DMS114 treated with DMSO at 0.1 percent for 48 hours (cell line): ENCODE results near the gene EFHC1.
"Not testable (repeated sequence)": the region's sequence is repeated elsewhere in the genome, so short reads cannot be mapped to it uniquely, and the experiment has no call there.

Experiments used
- DNase-seq: peaks from one replicate; lab custom pipeline; 2025; ENCODE audit not compliant: unreplicated experiment; lab: John Stamatoyannopoulos, UW

Gene EFHC1

DNA sequence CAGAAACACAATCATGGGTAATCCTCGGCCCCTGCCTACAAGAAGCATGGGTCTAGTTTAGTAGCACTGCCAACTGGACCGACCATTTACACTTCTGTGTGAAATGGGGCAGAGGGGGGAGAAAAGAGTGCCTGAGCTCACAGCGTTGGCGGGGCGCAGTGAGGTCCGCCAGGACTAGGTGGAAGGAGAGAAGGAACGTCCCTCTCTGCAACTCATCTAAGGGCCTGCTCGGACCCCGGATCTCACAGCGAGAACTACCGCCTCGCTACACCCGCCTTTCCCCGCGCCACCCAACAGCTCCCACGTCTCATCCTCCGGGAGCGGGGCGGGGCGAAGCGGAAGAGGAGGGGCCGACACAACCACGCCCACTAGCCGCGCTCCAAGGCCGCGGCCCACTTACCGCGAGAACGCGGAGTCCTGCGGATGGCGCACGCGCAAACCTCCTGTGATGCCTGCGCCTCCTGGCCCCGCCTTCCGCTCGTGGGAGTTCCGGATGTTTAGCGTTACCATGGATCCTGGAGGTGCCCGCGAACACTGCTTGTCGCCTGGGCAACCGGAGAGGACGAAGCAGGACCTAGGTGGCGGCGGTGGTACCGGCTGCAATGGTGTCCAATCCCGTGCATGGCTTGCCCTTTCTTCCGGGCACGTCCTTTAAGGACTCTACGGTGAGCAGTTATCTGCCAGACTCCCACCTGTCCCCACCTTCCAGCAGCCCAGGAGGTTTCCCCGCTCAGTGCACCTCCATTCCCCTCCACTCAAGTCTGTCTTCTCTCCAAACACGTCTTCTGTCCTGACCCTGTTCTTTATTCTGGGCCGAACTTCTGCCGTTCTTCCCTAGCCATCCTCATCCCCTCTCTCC lies at the start of gene EFHC1:
Gene EFHC1 (plus strand): TSS at position 534 of the 859 bp plus-strand sequence. CDS start 69 bp downstream, at position 603.
- DNase-seq, result peak; percentile 97

DNA sequence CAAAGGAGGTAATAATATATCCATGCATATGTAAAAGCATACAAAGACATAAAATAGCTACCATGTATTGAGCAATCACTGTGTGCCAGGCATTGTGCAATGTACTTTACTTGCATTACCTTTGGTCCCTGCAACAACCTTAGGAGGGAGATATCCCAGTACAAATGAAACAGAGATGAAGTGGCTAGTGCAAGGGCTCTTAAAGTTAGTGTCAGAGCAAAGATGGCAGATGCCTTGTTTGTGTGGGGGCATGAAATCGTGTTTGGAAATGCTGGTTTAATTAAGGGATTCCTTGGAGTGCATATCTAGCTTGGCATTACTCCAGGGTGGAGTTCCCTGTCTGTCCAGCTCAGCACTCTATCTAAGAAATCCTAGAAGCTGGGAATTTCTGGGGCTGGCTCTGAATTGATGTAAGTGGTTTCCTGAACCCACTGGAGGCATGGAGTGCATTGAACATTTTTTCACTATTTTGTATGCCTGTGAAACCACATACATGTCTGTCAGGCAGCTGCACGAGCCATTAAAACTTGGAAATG lies 48.4 kb upstream of the EFHC1 start:
- no peak for DNase-seq

DNA sequence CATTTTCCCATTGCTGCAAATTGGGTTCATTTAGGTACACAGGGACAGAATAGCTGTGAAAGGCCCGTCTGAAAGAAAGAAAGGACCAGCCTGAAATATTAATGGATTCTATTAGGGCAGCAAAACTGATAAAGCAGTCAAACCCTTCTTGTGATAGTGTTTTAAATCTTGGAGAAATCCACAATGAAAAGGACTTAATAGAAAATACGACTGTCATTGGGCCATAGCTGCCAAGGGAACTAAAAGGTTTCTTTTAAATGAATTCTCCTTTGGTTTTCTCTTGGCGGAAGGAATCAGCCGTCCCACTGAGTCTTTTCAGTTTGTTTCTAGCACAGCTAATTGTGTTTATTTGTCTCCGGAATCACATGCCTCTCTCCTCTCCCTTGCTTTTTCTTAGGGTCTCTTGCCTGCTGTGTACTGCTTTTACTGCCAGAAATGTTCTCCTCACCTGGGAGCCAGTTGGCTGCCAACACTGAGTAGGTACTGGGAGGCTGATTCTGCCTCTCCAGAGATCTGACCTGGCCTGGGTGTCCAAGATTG lies 46.9 kb upstream of the EFHC1 start:
- DNase-seq, result no peak

- DNase-seq, result no peak
Observed at GRCh38 chr6:52374247-52374646, 45.9 kb upstream of the EFHC1 start.

DNA sequence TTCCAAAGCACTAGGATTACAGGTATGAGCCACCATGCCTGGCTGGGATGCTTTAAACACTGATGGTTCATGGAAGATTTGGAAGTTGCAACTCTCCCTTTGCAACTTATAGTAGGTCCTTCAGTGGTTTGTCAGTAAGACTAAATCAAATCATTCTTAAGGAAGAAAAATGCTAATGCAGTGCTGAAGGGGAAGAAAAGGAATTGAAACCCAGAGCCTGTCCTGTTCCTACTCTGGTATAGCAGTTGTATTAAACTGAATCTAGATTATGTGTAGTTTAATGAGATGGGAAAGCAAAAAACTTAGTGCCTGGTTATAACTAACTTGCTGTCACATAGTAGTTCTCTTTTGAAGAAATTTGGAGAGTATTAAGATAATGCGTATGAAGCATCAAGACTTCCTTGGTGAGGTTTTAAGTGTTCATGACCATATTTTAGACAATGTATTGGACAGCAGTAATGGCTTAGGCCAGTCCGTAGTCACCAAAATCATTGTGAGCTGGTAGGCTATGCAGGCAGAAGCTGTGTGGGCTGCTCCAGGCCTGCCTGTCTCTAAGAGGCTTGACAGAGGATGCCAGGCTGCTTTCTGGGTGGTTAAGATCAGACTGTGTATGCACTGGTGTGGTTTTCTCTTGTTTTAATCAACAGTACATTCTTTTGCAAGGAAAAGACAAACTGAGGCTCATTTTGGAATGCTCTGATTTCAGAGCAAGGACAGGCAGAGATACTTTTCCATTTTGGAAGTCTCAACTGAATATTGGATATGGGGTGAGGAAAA lies 44.2 kb upstream of the EFHC1 start:
- no peak for DNase-seq

- DNase-seq, result no peak
Observed at GRCh38 chr6:52376763-52377162, 43.4 kb upstream of the EFHC1 start.

GRCh38 chr6:52377538-52378221 lies 42.5 kb upstream of the EFHC1 start:
- no peak for DNase-seq

DNA sequence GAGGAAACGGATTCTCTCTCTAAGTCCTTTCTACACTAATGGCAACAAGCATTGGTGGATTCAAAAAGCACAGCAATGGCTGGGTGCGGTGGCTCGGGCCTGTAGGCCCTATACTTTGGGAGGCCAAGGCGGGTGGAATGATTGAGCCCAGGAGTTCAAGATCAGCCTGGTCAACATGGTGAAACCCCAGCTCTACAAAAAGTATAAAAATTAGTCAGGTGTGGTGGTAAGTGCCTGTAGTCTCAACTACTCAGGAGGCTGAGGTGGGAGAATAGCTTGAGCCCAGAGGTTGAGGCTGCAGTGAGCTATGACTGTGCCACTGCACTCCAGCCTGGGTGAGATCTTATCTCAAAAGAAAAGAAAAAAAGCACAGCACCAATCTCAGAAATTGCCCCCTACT lies 38.9 kb upstream of the EFHC1 start:
- no peak for DNase-seq

DNA sequence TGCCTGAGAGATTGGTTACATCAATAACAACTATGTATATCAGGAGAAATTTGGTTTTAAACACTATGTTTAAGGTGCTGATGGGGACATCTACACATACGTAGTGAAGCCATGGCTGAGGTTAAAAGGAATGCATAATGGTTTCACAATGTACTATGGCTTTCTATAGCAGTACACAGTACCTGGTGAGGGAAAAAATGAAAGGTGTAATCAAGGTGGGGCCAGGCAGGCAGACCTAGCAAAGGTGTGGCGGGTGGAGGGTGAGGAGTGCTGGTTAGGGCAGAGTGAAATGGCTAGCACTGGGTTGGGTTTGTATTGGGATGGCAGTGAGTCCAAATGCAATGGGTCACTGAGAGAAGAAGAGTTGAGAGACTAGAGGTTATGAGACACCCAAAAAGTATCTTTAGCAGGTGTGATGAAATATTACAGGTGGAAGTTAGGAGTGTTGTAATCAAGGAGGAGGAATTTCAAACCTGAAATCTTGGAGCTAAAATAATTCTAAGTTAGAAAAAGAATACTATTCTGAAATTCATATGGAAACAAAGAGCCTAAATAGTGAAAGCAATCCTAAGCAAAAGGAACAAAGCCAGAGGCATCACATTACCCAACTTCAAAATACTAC lies 35.9 kb upstream of the EFHC1 start:
- no peak for DNase-seq

GRCh38 chr6:52385074-52385473 lies 35.1 kb upstream of the EFHC1 start:
- DNase-seq, result no peak

DNA sequence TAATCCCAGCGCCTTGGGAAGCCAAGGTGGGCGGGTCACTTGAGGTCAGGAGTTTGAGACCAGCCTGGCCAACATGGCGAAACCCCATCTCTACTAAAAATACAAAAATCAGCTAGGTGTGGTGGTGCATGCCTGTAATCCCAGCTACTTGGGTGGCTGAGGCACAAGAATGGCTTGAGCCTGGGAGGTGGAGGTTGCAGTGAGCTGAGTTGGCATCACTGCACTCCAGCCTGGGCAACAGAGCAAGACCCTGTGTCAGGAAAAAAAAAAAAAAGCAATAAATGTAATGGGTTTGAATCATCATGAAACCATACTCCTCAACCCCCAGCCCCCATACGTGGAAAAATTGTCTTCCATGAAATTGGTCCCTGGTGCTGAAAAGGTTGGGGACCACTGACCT lies 32.0 kb upstream of the EFHC1 start:
- DNase-seq, result not testable (repeated sequence)

DNA sequence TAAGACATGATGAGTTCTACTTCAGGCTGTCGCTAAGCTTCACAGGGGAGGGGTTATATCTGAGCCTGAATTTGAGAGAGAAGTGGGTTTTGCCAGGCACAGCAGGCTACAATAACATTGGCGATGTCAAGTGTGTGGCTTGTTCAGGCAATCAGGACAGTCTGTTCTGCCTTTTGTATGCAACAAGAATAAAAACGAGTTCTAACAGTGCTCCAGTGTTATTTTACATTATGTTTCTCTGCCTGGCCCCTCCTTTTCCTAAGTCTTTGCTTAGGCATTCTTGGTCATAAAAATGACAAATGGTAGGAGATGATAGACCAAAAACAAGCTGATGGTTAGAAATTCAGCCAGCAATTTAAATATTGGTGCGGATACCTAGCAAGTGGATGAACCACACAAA lies 31.4 kb upstream of the EFHC1 start:
- no peak for DNase-seq

GRCh38 chr6:52389264-52389625 lies 30.9 kb upstream of the EFHC1 start:
- DNase-seq, result no peak

GRCh38 chr6:52389626-52390360 lies 30.3 kb upstream of the EFHC1 start:
- DNase-seq, result no peak

DNA sequence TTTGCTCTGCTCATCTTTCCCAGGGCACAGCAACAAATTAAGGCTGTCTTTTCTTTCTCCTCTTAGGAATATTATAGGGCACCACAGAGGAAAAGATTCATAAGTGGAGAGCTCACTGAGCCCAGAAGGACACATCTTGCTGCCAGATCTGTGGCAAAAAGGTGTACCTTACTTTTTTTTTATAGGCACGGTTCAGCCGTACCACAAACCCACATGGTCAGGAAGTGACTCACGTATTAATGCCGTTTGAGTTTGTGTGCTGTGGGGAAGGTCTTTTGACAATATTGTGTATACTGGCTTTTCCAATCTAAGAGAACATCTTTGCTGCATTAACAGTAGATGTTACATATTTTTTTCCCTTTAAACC lies 29.8 kb upstream of the EFHC1 start:
- no peak for DNase-seq

- DNase-seq, result no peak
Observed at GRCh38 chr6:52391599-52391998, 28.5 kb upstream of the EFHC1 start.

- no peak for DNase-seq
Observed at GRCh38 chr6:52392944-52393343, 27.2 kb upstream of the EFHC1 start.

DNA sequence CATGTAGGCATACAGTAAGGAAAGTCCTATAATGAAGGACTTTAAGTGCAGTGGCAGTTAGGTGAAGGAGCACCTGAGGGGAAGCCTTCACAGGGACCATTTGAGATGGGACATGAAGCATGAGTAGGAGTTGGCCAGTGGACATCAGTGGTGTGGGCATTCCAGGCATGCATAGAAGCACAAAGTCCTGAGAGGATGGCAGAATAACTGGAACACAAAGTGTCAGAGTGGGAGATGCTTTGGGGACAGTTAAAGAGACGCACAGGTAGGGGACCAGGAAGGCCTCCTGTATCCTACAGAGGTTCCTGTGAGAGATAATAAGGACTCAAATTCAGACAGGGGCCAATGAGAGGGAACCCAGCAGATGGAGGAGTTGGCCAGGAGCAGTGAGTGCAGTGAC lies 26.4 kb upstream of the EFHC1 start:
- DNase-seq, result no peak

DNA sequence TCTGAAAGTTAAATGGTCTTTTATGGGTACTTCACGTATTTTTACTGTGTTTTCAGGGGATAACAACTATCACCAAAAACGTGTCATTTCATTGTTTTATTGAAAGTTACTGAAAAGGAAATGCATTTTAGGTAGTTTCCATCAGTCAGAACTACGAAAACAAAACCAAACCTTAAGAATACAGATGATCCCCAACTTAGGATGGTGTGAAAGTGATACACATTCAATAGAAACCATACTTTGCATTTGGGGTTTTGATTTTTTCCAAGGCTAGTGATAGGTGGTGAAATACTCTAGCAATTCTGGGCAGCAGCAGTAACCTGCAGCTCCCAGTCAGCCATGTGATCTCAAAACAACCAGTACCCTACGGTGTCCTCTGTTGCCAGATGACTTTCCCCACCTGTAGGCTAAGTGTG lies 25.9 kb upstream of the EFHC1 start:
- no peak for DNase-seq

DNA sequence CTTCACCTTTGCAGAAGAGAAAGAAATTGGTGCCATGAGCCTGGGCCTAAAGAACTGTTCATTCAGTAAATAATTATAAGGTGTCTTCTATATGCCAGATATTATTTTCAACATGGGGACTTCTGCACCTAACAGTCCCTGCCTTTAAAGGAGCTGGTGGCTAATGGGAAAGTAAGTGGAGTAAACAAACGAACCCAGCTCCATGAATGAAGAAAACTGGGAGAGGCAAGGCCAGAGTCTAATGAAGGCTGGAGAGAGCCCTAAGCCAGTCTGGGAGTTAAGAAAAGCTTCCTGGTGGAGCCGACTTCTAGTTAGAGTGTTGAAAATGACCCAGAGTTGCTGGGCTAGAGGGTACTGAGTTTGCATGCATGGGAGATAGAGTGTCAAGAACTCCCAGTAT lies 24.2 kb upstream of the EFHC1 start:
- no peak for DNase-seq
